Stimulated activated CD4-positive, alpha-beta T cell treated with anti-CD3 and anti-CD28 coated beads, TNF-alpha, amount 100 ng/mL, for 4 hours (primary cell): ENCODE results near the gene TENM3.

ENCODE experiments used
- DNase-seq, 3 experiments: peaks; one replicate each; pipeline ENCODE4 v3.0.0-alpha.2; 2020; ENCODE audit warnings: low read depth in 3 of 3

TENM3 gene

DNA sequence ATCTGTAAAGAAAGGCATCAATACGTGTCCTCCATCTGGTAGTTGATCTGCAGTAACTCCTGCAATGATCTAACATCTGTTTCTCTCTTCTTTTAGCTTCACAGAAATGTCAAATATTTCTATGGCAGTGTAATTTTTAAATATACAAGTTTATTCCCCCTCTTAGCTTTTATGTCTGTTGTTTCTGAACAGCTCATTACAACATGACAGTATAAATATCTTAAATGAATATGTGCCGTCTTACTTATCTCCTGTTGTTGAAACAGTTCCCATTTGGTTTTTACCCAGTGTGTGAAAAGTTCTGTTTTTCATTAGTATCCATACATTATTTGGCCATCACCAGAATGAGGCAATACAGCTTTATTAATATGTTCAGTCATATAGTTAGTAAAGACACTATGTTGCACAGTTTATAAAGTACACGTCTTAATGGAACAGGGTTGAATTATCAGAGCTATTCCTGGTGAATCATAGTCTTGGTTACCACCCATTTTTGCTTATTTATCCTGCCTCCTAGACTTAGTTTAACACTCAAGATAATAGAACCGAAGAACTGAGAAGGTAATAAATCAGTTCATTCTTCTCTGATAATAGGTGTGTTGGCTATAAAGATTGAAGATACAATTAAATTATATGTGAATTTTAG, 321.6 kb downstream of the TENM3 start:
- no peak for DNase-seq

DNA sequence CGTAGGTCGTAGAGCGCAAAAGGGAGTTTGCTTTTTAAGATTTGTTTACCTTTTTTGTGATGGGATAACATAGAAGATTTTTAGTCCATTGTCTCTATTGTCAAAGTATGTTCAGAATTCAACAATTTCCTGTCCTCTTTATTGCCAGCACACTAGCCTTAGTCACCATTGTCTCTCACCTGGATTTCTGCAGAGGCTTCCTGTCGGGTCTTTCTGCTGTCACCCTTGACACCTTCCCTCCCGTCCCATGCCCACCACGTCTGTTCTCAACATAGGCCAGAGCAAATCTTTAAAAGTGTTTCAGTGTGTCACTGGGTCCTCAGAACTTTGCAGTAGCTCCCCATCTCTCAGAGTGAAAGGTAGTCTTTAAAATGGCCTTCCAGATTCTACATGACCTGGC, 323.9 kb downstream of the TENM3 start:
- no peak for DNase-seq

DNA sequence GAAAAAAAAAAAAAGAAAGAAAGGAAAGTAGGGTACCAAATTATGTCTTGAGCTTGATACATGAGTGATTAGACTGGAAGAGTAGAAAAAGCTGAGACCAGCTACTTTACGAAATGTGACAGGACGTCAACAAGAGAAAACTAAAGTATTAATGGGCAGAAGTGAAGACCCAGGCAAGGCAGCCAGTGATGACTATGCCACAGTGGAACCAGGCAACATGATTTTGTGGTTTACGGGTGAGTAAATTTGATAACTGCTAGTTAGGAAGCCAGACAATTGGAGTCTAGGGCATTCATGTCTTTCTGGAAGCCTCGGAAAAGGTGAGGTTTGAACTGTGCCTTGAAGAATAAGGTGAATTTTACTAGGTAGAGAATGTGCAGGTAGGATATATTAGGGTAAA, 326.4 kb downstream of the TENM3 start:
- DNase-seq: no peak

DNA sequence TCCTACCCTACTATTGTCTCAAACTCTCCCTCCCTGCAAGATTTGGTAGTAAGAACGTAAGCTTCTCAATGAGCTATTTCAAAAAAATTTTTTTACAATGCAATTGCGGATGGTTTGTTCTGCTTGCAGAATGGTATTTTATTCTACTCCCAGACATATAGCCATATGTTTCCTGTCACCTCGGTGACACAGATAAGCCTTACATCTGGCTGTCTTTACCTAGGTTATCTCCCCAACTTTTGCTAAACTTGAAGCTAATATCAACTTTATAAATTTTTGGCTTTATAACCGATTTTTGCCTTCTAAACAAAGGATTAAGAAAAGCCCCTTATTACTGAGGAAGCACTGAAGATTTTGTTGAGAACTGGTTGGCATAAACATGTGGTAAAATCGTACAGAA, 331.5 kb downstream of the TENM3 start:
- no peak for DNase-seq

- no peak for DNase-seq
Observed at GRCh38 chr4:182575225-182575624, 332.0 kb downstream of the TENM3 start.

GRCh38 chr4:182576601-182577289, 333.5 kb downstream of the TENM3 start:
- DNase-seq: no peak

- DNase-seq: no peak
Observed at GRCh38 chr4:182577411-182577810, 334.2 kb downstream of the TENM3 start.

DNA sequence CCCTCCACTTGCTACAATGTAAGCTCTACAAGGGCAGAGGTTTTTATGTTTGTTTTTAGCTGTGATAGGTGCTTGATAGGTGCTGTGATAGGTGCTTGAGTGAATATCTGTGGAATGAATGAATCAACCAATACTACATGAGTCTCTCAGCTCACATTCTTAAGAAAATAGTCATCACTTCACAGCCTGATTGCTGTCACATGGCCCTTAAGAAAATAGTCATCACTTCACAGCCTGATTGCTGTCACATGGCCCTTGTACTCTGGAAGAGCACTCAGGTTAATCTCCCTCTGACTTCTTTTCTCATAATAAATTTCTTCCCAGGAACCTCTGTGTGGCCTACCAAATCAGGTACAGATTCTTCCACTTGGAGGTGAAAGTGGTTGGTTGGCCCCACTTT, 335.2 kb downstream of the TENM3 start:
- DNase-seq: no peak

DNA sequence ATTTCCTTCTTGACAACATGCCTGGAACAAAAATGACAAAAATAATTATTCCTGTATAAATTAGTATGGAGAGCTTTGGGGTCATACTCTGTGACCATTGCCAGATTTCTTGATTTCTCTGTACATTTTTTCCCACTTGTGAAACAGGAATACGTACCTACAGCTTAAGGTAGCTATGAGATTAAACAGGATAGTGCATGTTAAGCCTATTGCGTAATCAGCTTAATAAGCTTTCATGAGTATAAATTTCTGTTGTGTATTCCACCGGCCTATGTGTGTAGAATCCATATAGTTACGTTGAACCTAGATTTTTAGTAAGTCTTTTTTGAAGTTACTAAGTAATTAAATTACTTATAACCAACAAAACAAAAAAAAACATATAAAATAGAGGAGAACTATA, 339.0 kb downstream of the TENM3 start:
- DNase-seq: no peak

DNA sequence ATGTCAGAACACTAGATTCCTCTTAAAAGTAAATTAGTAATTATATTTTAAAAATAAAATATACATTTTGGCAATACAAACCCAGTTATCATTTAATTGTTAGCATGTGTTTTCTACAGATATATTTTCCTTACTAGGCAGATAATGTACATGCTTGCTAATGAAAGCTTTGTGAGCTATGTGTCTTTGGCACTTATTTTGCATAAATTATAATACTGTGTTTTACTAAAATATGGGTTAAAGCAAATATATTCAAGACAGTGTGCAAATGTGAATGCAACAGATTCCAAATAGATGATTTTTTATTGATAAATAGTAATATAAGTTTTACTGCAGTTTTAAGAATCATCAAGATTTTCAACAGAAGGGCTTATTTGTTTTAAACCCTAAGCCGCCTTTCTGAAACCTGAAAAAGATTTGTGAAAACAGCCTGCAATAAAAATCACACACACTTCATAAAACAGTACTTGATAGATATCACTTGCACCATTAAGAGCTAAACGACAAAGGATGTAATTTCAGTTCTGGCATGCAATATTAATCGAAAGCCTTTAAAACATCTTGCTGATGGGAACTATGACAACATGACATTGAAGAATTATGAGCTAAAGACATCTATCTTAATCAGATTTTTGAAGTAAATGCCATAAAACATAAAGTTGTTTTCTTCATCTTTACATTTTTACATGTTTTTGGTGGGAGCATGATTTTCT, 340.7 kb downstream of the TENM3 start:
- no peak for DNase-seq

GRCh38 chr4:182585321-182585720, 342.1 kb downstream of the TENM3 start:
- DNase-seq: no peak

DNA sequence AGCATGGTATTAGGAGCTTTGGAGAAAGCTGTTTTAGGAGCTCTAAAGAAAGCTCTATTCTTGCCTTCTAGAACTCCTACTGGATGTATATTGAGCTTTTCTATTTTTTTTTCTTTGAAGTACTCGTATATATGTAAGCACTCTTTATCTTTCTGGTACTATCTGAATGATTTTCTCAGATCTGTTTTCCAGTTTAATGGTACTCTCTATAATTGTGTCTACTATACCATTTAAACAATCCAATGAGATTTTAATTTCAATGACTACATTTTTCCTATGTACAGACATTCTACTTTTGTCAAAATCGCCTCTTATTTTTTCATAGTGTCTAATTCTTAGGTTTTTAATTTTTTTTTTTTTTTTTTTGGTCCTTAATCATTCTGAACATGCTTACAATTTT, 345.9 kb downstream of the TENM3 start:
- DNase-seq: no peak

DNA sequence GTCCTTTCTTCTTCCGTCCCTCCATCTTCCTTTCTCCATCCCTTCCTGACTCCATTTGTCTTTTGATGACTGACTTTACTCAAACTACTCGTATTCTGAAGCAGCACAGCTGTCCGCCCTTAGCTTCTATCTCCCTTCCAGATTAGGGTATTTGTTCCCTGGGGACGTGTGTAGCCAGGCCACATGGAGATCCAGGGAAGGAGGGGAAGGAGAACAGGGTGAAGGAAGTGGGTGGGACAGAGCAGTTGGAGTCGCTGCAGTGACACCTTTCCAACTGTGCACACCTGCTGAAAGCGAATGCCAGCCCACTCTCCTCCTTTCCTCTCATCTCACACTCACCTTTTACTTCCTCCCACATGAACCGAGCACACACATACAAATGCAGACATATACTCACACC, 350.2 kb downstream of the TENM3 start:
- DNase-seq: no peak

- no peak for DNase-seq
Observed at GRCh38 chr4:182593864-182594263, 350.7 kb downstream of the TENM3 start.

- no peak for DNase-seq
Observed at GRCh38 chr4:182600093-182600492, 356.9 kb downstream of the TENM3 start.

- no peak for DNase-seq
Observed at GRCh38 chr4:182600856-182601255, 357.7 kb downstream of the TENM3 start.

DNA sequence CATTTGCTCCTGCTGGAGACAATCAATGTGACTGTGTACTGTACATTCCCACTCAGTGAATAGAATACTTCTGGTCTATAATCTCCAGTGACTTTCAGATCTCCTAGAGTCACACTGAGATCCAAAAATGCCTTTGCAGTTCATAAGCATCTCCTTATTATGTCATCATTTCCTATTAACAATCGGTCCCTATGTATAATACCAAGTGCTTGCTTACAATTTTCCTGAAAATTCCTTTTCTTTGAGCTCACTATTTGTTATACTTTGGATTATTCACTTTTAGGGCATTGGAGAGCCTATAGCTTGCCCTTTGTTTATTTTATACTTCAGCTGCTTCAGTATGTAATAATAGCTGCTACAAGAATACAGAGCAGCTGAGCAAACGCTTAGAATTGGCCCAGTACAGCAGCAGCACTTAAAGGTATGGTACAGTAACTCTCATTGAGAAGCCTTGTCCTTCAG, 361.0 kb downstream of the TENM3 start:
- no peak for DNase-seq

DNA sequence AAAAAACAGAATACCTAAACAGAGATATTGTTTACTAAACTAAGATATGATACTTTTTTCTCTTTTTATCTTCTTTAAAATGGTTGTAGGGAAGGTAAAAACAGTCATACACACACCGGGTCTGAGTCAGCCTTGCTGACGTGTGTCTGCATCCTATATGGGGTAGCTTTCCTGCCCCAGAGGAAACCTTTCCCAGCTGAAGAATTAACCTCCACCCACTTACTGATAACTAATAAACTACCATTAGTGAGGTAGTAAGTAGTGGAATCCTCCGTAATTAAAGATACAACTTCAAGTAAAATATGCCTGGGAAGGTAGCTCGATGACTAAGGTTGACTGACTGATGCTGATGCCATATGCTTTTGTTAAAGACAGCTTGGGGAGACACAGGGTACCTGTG, 361.8 kb downstream of the TENM3 start:
- DNase-seq: no peak

DNA sequence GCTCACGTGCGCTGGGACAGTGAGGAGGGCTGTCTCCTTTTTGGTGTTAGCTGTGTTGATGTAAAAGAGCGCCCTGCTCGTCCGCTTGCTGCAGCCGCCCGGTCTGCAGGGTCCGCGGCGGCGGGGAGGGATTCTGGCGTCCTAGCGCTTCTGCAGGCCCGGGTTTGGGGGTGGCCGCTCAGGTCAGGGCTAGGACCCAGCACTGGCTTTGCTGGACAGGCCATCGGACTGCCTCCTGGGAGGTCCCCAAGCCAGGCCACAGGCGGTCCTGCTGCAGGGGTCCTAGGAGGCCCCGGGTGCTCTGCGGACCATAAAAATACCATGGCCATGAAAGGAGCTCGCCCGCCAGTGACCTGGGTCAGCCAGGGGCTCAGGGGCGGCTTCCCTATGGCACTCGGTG, 365.3 kb downstream of the TENM3 start:
- DNase-seq: no peak

GRCh38 chr4:182616476-182616875, 373.3 kb downstream of the TENM3 start:
- no peak for DNase-seq

- DNase-seq: no peak
Observed at GRCh38 chr4:182619660-182620059, 376.5 kb downstream of the TENM3 start.

DNA sequence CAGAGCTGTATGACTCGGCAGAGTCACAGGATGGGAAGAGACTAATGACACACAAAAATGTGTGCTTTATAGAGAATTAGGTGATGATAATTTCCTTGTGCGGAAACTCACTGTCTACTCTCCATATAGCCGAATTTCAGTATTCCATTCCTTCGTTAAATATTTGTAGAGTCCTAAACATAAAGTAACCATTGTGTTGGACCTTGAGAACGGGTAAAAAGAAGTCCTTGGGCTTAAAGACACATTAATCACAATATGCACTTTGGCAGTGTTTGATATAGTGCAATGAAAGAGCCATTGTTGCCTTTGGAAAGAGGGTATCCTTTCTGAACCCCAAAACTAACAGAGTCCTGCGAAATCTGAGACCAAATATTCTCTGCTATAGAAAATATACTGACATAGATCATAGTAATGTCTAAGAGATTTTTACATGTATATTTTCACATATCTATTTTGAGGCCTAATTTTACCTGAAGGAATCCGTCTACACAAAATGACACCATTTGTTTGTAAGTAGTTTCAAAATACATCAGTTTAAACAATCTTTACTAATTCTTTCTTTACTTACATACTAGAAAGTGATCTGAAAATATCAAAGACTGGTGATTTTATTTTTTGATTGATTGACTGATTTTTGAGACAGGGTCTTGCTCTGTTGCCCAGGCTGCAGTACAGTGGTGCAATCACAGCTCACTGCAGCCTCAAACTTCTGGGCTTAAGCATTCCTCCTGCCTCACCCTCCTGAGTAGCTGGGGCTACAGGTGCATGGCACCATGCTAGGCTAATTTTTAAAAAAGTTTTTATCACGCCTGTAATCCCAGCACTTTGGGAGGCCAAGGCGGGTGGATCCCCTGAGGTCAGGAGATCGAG, 377.1 kb downstream of the TENM3 start:
- DNase-seq: no peak
